Activated CD4-positive, alpha-beta T cell treated with anti-CD3 and anti-CD28 coated beads for 48 hours (primary cell): ENCODE data around the gene CARM1.
A peak's percentile ranks its signal among the peaks of the same experiment; 100 is the strongest.
"Not testable (repeated sequence)": the region's sequence is repeated elsewhere in the genome, so short reads cannot be mapped to it uniquely, and the experiment has no call there.

Experiments
- DNase-seq: peaks from one replicate; pipeline ENCODE4 v3.0.0-alpha.2; 2020

Gene CARM1

DNA sequence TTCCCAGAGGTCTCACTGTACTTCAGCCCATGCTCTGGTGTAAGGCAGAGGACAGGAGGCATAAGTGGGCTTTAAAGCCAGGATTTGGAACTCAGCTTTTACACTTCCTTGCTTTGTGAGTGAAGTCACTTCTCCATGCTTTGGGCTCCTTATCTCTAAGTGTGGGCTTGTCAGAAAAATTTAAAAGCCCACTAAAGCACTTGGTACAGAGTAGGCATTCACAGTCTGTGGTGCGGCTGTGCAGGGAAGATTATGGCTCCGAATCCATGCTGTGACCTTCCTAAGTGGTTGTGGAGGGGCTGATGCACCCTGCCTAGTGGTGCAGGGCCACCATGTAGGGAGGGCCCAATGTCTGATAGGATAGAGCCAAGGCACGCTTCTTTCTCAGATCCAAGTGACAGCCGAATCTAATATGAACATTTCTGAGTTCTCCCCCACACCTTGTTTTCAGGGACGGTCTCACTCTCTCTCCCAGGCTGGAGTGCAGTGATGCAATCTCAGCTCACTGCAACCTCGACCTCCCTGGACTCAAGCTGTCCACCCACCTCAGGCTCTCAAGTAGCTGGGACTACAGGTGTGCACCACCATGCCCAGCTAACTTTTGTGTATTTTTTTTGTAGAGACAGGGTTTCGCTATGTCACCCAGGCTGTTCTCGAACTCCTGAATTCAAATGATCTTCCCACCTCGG is 64.2 kb downstream of the CARM1 start:
- DNase-seq, result no peak

DNA sequence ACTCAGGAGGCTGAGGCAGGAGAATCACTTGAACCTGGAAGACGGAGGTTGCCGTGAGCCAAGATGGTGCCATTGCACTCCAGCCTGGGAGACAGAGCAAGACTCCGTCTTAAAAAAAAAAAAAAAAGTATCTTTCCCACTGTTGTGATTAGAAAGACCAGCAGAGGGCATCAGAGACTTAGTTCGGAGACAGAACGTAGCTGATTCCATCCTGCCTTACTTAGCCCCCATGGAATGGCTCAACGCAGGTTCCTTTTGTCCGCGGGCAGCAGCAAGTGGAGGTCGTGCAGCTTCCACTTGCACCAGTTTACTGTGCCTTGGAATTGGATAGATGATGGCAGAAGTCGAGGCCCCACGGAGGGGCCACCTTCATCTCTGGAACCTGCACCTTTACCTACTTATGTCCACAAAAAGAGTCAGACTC is 65.3 kb downstream of the CARM1 start:
- DNase-seq, result peak; percentile 33

DNA sequence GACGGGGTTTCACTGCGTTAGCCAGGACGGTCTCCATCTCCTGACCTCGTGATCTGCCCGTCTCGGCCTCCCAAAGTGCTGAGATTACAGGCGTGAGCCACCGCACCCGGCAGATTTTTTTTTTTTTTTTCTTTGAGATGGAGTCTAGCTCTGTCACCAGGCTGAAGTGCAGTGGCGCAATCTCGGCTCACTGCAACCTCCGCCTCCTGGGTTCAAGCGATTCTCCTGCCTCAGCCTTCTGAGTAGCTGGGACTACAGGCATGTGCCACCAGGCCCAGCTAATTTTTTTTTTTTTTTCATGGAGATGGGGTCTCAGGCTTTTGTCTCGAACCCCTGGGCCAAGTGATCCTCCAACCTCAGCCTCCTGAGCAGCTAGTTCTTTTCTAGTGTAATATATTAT is 70.3 kb downstream of the CARM1 start:
- not testable (repeated sequence) for DNase-seq

DNA sequence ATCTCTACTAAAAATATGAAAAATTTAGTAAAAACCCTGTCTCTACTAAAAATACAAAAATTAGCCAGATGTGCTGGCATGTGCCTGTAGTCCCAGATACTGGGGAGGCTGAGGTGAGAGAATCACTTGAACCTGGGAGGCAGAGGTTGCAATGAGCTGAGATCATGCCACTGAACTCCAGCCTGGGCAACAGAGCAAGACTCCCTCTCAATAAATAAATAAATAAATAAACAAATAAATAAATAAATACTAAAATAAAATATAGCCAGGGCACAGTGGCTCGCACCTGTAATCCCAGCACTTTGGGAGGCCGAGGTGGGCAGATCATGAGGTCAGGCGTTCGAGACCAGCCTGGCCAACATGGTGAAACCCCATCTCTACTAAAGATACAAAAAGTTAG is 72.1 kb downstream of the CARM1 start:
- DNase-seq, result not testable (repeated sequence)

DNA sequence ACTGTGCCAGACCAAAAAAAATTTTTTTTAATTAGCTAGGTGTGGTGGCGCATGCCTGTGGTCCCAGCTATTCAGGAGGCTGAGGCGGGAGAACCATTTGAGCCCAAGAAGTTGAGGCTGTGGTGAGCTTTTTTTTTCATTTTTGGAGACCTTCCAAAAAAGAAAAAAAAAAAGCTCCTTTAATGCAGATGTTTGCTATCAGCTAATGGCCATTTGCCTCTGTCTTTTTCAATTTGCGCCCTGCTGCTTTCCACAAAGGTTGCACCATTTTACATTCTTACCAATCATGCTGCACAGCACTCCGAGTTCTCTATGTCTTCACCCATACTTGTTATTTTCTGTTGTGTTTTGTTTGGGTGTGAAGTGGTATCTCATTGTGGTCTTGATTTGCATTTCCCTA is 73.9 kb downstream of the CARM1 start:
- no peak for DNase-seq

DNA sequence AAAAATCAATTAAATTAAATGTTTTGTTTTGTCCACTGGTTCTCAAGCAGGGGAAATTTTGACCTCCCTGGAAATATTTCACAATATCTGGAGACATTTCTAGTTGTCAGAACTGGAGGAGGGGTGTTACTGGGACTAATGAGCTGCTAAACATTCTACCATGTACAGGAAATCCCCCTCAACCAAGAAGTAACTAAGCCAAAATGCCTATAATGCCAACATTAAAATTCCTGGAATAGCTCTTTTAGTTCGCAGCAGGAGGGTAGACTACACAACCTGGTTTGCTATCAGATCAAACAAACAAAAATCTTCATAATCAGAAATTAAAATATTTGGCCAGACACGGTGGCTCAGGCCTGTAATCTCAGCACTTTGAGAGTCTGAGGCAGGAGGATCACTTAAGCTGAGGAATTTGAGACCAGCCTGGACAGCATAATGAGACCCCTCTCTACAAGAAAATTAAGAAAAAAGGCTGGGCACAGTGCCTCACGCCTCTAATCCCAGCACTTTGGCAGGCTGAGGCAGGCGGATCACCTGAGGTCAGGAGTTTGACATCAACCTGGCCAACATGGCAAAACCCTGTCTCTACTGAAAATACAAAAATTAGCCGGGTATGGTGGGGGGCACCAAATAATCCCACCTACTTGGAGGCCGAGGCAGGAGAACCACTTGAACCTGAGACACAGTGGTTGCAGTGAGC is 75.8 kb downstream of the CARM1 start:
- no peak for DNase-seq

DNA sequence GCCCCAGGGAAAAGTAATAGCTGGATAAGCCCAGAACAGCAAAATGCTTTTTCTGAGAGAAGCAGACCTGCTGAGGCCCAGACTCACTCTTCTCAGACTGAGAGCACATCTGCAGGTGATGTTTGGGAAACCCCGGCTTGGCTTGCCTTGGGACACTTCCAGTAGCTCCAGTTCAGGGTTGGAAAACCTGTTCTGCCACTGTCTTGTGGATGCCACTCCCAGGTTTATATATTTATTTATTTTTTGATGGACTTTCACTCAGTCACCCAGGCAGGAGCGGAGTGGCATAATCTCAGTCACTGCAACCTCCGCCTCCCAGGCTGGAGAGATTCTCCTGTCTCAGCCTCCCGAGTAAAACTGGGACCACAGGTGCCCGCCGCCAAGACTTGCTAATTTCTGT is 81.5 kb downstream of the CARM1 start:
- DNase-seq, result no peak

DNA sequence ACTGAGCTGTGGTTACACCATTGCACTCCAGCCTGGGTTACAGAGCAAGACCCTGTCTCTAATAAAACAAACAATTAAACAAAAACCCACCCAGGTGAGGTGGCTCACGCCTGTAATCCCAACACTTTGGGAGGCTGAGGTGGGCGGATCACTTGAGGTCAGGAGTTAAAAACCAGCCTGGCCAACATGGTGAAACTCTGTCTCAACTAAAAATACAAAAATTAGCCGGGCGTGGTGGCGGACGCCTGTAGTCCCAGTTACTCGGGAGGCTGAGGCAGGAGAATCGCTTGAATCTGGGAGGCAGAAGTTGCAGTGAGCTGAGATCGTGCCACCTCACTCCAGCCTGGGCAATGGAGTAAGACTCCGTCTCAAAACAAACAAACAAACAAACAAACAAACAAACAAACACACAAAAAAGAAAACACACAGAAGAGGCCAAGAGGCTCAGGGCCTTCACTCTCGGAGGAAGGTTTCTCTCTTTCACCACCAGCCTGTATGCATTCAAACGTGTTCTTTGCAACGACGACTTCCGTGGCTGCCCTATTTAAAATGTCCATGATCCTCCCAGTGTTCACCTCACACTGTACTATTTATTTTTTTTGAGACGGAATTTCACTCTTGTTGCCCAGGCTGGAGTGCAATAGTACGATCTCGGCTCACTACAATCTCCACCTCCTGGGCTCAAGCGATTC is 88.1 kb downstream of the CARM1 start:
- DNase-seq, result not testable (repeated sequence)

DNA sequence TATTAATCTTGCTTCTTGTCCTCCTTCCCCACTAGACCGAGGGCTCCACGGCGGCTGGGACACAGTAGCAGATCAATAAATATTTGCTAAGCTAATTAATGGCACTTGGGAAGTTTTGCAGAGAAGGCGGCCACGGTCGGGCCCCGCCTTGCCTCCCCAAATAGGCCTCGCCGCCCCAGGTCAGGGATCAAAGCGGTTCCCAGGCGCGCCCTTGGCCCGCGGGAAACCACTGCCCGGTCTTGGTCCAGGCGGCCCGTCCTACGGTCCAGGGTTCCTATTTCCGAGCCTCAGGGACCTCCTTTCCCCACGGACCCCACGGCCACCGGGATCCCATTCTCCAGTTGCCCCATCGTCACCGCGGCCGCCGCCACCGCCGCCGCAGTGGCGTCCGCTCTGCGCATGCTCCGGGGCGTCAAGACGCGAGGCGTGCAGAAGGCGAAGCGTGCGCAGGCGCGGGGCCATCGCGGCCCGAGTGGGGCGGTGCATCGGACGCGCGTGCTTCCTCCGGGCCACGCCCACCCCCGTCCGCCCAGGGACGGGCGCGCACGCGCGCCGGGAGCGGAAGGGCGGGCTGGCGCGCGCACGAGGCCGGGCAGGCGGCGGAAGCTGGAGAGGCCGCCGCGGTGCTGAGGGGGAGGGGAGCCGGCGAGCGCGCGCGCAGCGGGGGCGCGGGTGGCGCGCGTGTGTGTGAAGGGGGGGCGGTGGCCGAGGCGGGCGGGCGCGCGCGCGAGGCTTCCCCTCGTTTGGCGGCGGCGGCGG is 89.1 kb downstream of the CARM1 start, which contains the start of gene SMARCA4:
TSS of gene SMARCA4 (plus strand) at position 717 of the 759 bp plus-strand sequence. CDS start 23,122 bp downstream, outside the sequence.
- peak; percentile 99 for DNase-seq

DNA sequence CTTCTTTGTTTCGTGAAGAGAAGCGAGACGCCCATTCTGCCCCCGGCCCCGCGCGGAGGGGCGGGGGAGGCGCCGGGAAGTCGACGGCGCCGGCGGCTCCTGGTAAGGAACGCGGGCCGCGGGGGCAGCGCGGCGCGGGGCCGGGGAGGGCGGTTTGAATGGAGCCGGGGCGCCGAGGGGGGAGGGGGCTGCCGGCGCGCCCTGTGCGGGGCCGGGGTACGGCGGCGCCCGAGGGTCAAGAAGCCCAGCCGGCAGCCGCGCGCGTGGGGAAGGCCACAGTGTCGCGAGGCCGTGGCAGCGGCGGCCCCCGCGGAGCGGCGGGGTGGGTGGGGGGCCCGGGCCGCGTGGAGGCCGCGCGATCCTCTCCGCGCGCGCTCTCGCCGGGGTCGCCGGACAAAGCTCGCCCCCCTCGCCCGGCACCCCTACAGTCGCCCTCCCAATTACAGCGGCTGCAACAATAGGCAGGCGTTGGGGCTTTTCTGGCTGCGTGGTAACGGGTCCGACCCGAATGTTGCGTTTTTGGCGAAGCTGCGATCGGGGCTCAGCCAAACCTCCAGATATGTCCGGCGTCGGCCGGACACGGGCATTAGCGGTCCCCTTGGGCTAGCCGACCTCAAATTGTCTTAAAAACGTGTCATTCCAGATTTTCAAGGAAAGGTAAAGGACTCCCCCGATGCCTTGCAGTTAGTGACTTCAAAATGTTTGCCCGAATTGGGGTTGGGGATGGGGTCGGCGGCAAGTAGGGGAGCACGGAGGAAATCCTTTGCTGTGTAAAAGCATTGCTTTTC is 89.9 kb downstream of the CARM1 start:
- no peak for DNase-seq

DNA sequence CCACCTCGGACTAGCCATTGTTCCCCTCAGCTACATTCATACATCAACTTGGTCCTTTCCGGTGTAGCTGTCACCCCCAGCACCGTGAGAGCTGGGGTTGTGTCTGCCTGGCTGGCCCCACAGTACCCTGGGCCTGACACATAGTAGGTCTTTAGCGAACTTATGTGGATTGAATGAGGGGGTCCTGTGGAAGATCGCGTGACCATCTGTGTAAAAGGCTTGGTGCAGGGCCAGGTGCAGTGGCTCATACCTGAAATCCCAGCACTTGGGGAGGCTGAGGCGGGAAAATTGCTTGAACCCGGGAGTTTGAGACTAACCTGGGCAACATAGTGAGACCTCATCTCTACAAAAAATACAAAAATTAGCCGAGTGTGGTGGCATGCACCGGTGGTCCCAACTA is 91.5 kb downstream of the CARM1 start:
- no peak for DNase-seq

DNA sequence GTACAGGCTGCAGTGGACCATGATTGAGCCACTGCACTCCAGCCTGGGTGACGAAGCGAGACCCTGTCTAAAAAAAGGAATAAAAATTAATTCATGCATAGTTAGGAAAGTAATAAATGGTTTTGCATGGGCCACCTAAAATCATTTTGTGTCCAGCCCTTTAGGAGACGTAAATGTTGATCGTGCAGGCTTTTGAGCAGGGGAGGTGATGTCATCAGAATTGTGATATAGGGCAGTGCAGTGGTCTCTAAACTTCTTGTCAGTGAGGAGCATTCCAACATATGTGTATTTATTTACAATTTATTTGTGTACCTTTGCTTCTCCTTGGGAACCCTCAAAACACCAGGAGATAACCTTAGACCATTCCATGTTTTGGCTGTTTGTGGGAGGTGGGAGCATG is 92.5 kb downstream of the CARM1 start:
- no peak for DNase-seq

DNA sequence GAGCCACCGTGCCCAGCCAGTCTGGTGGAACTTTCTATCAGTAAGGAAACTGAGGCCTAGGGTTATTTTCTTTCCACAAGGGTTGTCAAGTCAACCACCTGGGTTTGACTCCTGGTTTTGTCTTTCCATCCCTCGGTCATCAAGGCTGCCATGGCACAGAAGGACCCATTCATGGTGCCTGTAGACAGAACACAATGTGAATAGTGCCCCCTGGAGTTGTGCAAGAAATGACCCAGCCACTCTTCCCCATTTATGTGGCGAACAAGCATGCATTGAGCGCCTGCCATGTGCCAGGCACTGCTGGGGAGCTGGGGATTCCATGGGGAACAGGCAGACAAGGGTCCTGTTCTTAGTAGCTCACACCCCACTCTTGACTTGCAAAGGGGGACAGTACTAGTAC is 93.5 kb downstream of the CARM1 start:
- DNase-seq, result no peak

DNA sequence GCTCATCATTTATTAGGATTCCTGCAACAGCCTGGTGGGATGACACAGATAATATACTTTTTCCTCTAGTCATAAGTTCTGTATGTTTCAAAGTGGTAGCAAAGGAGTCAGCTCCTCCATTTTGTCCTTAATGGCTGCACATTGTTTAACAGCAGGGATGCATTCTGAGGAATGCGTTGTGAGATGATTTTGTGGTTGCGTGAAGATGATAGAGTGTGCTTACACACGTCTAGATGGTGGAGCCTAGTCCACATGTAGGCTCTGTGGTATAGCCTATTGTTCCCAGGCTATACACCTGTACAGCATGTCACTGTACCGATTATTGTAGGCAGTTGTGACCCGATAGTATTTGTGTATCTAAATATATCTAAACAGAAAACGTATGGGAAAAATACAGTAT is 94.0 kb downstream of the CARM1 start:
- DNase-seq, result no peak

DNA sequence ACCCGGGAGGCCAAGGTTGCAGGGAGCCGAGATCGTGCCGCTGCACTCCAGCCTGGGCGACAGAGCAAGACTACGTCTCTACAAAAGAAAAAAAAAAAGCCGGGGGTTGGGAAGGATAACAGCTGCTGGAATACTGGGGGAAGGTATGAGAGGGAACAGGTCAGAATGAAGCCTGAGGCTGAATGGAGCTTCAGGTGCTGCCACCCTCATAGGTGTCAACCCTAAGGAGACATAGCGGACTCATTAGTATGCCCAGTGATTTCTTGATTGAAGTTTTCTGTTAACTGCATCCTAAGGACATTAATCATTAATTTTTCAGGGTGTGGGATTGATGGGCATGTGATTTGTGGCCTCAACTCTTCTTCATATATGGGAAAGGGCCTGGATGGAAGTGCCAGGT is 95.5 kb downstream of the CARM1 start:
- DNase-seq, result no peak

DNA sequence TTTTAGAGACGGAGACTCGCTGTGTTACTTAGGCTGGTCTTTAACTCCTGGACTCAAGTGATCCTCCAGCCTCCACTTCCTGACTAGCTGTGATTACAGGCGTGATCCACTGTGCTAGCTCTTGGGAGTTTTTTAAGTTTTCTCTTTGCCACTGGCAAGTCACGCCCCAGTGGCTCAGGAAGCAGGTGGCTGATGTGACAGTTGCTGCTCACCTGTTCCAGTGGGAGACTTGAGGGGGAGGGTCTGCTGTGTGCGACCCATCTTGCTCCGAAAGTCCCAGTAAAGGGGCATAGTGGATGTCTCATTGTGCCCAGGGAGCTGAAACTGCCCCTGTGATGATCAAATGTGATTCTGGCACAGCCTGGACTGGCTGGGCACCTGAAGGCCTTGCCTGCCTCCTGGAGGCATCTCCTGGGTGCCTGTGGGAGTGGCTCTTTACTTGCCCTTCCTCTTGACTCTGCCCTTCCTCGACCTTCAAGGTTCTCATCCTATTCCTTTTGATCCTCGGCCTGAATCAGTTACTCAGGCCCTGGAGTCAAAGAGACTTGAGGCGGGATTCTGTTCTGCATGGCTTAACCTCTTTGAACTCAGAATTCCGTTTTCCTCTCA is 97.3 kb downstream of the CARM1 start:
- no peak for DNase-seq

DNA sequence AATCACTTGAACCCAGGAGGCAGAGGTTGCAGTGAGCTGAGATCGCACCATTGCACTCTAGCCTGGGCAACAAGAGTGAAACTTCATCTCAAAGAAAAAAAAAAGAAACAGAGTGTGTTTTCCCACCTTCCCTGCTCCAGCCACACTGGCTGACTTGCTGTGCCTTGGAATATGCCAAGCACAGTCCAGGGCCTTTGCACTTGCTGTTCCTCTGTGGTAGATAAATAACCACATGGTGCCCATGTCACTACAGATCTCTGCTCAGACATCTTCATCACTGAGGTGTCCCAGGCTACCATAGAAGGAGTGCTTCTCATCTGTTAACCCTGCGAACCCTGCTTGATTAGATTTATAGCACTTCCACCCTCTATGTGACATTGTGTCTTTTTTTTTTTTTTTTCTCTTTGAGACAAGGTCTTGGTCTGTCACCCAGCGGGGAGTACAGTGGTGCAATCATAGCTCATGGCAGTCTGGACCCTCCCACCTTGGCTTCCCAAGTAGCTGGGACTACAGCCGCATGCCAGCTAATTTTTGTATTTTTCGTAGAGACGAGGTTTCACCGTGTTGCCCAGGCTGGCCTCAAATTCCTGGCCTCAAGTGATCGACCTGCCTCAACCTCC is 99.9 kb downstream of the CARM1 start:
- DNase-seq, result no peak
